A549 treated with ZK216348 at 1 μM for 4 hours (cell line): ENCODE results near the gene FAM72D. TPM values are rescaled to one million over a fixed set of nuclear protein-coding genes. Genes with fewer than 3 reads are reported as not detected.

ENCODE experiments used
- total RNA-seq: library from RNA; stranded (reverse); fragments of 200-300 nt; extraction: Qiagen RNA extraction; gene quantifications from 5 replicates; pipeline ENCODE4 v1.2.3, GENCODE V29; 2022; ENCODE audit warnings: low read depth

FAM72D gene
- 3.7 to 7.3 TPM (median 6.9 TPM) in 5 replicates for total RNA-seq

DNA sequence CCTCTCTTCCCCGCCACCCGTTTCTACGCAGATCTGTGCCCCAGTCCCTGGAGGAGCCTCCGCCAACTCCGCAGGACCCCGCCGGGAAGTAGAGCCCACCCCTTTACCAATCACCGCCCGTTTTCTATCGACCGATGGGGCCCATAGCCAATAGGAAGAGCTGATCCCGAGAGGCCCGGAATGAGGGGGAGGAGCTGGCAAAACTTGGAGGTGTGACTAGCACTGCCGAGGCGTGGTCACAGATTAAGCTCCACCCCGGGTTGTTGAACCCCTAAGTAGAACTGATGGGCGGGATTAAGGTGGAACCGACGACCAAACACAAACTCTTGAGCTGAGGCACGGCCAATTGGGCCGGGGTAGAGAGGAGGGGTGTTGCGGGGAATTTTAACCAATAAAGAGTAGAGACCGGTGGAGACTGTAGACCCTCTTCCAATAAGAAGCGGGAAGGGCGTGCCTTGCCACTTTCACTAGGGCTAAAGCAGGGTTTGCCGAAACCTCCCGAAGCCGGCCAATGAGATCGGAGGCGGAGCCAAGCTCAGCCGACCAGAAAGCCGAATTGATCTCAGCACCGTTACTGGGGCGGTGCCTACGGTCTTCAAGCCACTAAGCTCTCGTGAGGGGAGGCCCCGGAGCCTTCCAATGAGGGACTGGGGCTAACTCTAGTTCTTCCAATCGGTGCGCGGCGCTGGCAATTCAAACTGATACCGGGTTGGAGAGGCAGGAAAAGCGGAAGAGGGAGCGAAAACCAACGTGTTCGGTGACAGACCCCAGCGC is at the start of gene FAM72D, which contains the start of gene SRGAP2B:
FAM72D (plus strand) TSS at position 691 of the 774 bp plus-strand sequence. CDS start 874 bp downstream, outside the sequence.
SRGAP2B (minus strand) TSS at position 45 of the 774 bp plus-strand sequence. CDS start 2,427 bp downstream, outside the sequence.

Other genes with a start within 250 kb of the FAM72D start
- 10.3 to 22.1 TPM (median 18.9 TPM) in 5 replicates for gene SRGAP2B, start 646 bp upstream of the FAM72D start, total RNA-seq
- not detected in 5 replicates for gene PPIAL4D, start 146.2 kb downstream of the FAM72D start, total RNA-seq